Upper lobe of left lung (tissue), 4 donors: Measurements from ENCODE around the gene SERP1.

ENCODE experiments used
- CTCF ChIP-seq, 6 experiments: fragments of 450-650 bp in 4 of 6; fragments of 200-600 bp in 2 of 6; sonication (generic) in 2 of 6; IDR thresholded peaks; one replicate each; pipeline ENCODE4 v1.5.1; 2016 to 2019; ENCODE audit warnings: antibody characterized with exemption in 6 of 6
- POLR2A ChIP-seq, 4 donors: fragments of 450-650 bp; IDR thresholded peaks; one replicate each; pipeline ENCODE4 v1.5.1; 2016 to 2017; ENCODE audit warnings: antibody characterized with exemption in 4 of 4, mild to moderate bottlenecking in 2 of 4
- POLR2AphosphoS5 ChIP-seq, 2 donors: sonication (generic); formaldehyde crosslinking; IDR thresholded peaks; one replicate each; pipeline ENCODE4 v1.5.1; 2017; ENCODE audit warnings: antibody characterized with exemption in 2 of 2

- TF ChIP-seq POLR2AphosphoS5 (IDR thresholded peaks at IDR 0.05) (no peak), POLR2A (IDR thresholded peaks at IDR 0.05) (no peak), CTCF (IDR thresholded peaks at IDR 0.05) (no peak)
These were observed 36.5 kb downstream of the SERP1 start for GRCh38 chr3:150509780-150510179.
